ENCODE data around the gene TBC1D16.
A peak's percentile ranks its signal among the peaks of the same experiment; 100 is the strongest.
"Not testable (repeated sequence)": the region's sequence is repeated elsewhere in the genome, so short reads cannot be mapped to it uniquely, and the experiment has no call there.

Gene TBC1D16

GRCh38 chr17:80003969-80004368 is 31.7 kb downstream of the TBC1D16 start:
- no peak for DNase-seq

GRCh38 chr17:80002690-80003490 is 32.8 kb downstream of the TBC1D16 start:
- no peak for DNase-seq

GRCh38 chr17:80002070-80002641 is 33.5 kb downstream of the TBC1D16 start:
- no peak for DNase-seq

GRCh38 chr17:80000981-80001775 is 34.5 kb downstream of the TBC1D16 start:
- DNase-seq = peak in 12 of 56 donors; percentile 7 to 41 (median 28)

- DNase-seq = no peak
Measured at GRCh38 chr17:80000136-80000535, 35.5 kb downstream of the TBC1D16 start.

GRCh38 chr17:79997011-79997660 is 38.5 kb downstream of the TBC1D16 start:
- no peak for DNase-seq

- no peak for DNase-seq
Measured at GRCh38 chr17:79996291-79996690, 39.4 kb downstream of the TBC1D16 start.

- DNase-seq = no peak
Measured at GRCh38 chr17:79995696-79996095, 40.0 kb downstream of the TBC1D16 start.

- no peak for DNase-seq
Measured at GRCh38 chr17:79994602-79995001, 41.1 kb downstream of the TBC1D16 start.

GRCh38 chr17:79994228-79994569 is 41.5 kb downstream of the TBC1D16 start:
- not testable (repeated sequence) for DNase-seq

GRCh38 chr17:79993390-79994227 is 42.1 kb downstream of the TBC1D16 start:
- DNase-seq = peak in 17 of 56 donors; percentile 3 to 47 (median 22)

GRCh38 chr17:79992649-79993389 is 42.9 kb downstream of the TBC1D16 start:
- DNase-seq = peak in 1 of 56 donors; percentile 48

GRCh38 chr17:79991924-79992648 is 43.6 kb downstream of the TBC1D16 start:
- DNase-seq = peak in 8 of 56 donors; percentile 20 to 81 (median 38)

GRCh38 chr17:79991140-79991923 is 44.3 kb downstream of the TBC1D16 start:
- DNase-seq = peak in 53 of 56 donors; percentile 14 to 85 (median 66)

GRCh38 chr17:79990704-79991103 is 45.0 kb downstream of the TBC1D16 start:
- DNase-seq = no peak

- DNase-seq = no peak
Measured at GRCh38 chr17:79990051-79990592, 45.5 kb downstream of the TBC1D16 start.

GRCh38 chr17:79989106-79989835 is 46.4 kb downstream of the TBC1D16 start:
- no peak for DNase-seq
